K562 (cell line): ENCODE data around the gene PCNX3. TPM values are rescaled to one million over a fixed set of nuclear protein-coding genes. Genes with fewer than 3 reads are reported as not detected.
A peak's percentile ranks its signal among the peaks of the same experiment; 100 is the strongest.

ENCODE experiments used
- ARNT ChIP-seq, 2 experiments: fragments of 450-650 bp; IDR thresholded peaks; 2 replicates each; pipeline ENCODE4 v1.6.1; 2016; ENCODE audit warnings: mild to moderate bottlenecking in 1 of 2
- C11orf30 ChIP-seq: fragments of 450-650 bp; IDR thresholded peaks from 2 replicates; pipeline ENCODE4 v1.6.1; 2016; ENCODE audit warnings: low read depth, mild to moderate bottlenecking
- CTCF ChIP-seq, 3 experiments: IDR thresholded peaks in 2 of 3; conservative IDR thresholded peaks in 1 of 3; 2 replicates each; pipeline ENCODE4 v1.5.1; 2011 to 2012; ENCODE audit warnings: low read length in 3 of 3, mild to moderate bottlenecking in 3 of 3, control low read depth in 2 of 3, improper control_type of control experiment in 1 of 3, inconsistent platforms in 1 of 3, low read depth in 1 of 3, mixed read lengths in 1 of 3, moderate library complexity in 1 of 3; ENCODE audit not compliant: insufficient read depth in 2 of 3
- ESRRB ChIP-seq: fragments of 250-450 bp; sonication (Bioruptor Pico); IDR thresholded peaks from 2 replicates; pipeline ENCODE4 v1.5.0; 2020; ENCODE audit warnings: mild to moderate bottlenecking, moderate library complexity, borderline replicate concordance
- HLTF ChIP-seq: fragments of 450-650 bp; IDR thresholded peaks from 2 replicates; pipeline ENCODE4 v1.6.1; 2016
- HOXB6 ChIP-seq: fragments of 250-450 bp; sonication (Bioruptor Pico); IDR thresholded peaks from 2 replicates; pipeline ENCODE4 v1.5.1; 2022; ENCODE audit warnings: mild to moderate bottlenecking, borderline replicate concordance
- IRF1 ChIP-seq: sonication (generic); formaldehyde crosslinking; IDR thresholded peaks from 2 replicates; pipeline ENCODE4 v1.8.0; 2022; ENCODE audit warnings: missing genetic modification reagents, mild to moderate bottlenecking, borderline replicate concordance
- KDM4B ChIP-seq, 2 experiments: fragments of 450-650 bp in 1 of 2; sonication (generic) in 1 of 2; IDR thresholded peaks; 2 replicates each; pipeline ENCODE4 v1.6.1; 2016 to 2017; ENCODE audit warnings: borderline replicate concordance in 2 of 2, antibody characterized with exemption in 1 of 2, low read depth in 1 of 2, mild to moderate bottlenecking in 1 of 2
- MAFK ChIP-seq: IDR thresholded peaks from 2 replicates; pipeline ENCODE4 v1.6.1; 2011; ENCODE audit warnings: low read length, improper control_type of control experiment
- MBD1 ChIP-seq: fragments of 250-450 bp; sonication (Bioruptor Pico); IDR thresholded peaks from 2 replicates; pipeline ENCODE4 v1.8.0; 2022; ENCODE audit warnings: inconsistent platforms
- NFE2L1 ChIP-seq: fragments of 450-650 bp; IDR thresholded peaks from 2 replicates; pipeline ENCODE4 v1.6.1; 2016; ENCODE audit warnings: missing genetic modification characterization, low read depth, mild to moderate bottlenecking, missing compliant biosample characterization, moderate library complexity, borderline replicate concordance
- PATZ1 ChIP-seq: fragments of 250-450 bp; sonication (Bioruptor Pico); IDR thresholded peaks from 2 replicates; pipeline ENCODE4 v1.5.0; 2020; ENCODE audit warnings: mild to moderate bottlenecking, borderline replicate concordance
- RAD51 ChIP-seq: fragments of 450-650 bp; IDR thresholded peaks from 2 replicates; pipeline ENCODE4 v1.7.1; 2016; ENCODE audit warnings: low read depth, mild to moderate bottlenecking, borderline replicate concordance
- SAFB ChIP-seq: fragments of 200-400 bp; formaldehyde crosslinking; IDR thresholded peaks from 2 replicates; pipeline ENCODE4 v1.6.1; 2017; ENCODE audit warnings: low read depth, low read length, borderline replicate concordance
- SPI1 ChIP-seq: IDR thresholded peaks from 2 replicates; pipeline ENCODE4 v1.6.1; 2011; ENCODE audit warnings: low read depth, low read length, control low read depth, borderline replicate concordance
- SRSF1 ChIP-seq: fragments of 200-400 bp; formaldehyde crosslinking; IDR thresholded peaks from 2 replicates; pipeline ENCODE4 v1.6.1; 2017; ENCODE audit warnings: mild to moderate bottlenecking, low read depth, low read length, moderate library complexity
- STAT5A ChIP-seq: IDR thresholded peaks from 2 replicates; pipeline ENCODE4 v1.6.1; 2012; ENCODE audit warnings: low read length, inconsistent platforms, borderline replicate concordance
- ZNF146 ChIP-seq: IDR thresholded peaks from one replicate; pipeline ENCODE4 v1.6.1; 2018; ENCODE audit warnings: missing compliant biosample characterization; ENCODE audit not compliant: unreplicated experiment
- ZSCAN32 ChIP-seq: fragments of 450-650 bp; formaldehyde crosslinking; IDR thresholded peaks from 2 replicates; pipeline ENCODE4 v1.4.0; 2020; ENCODE audit warnings: mild to moderate bottlenecking, moderate library complexity
- polyA plus RNA-seq, 8 experiments: library from polyadenylated mRNA; depleted of rRNA in 4 of 8; stranded (reverse) in 5 of 8; unstranded in 3 of 8; fragments of >200 nt; fragmentation: Nextera tagmentation in 2 of 8; fragmentation: Illumina TruSeq in 1 of 8; extraction: Ambion mirVana in 2 of 8; extraction: Trizol in 1 of 8; gene quantifications; 2 replicates each; pipeline versions ENCODE4 v1.2.1 to v1.2.3, GENCODE V29; 2011 to 2014; ENCODE audit warnings: inconsistent platforms in 1 of 8, missing spikeins in 1 of 8
- total RNA-seq, 7 experiments: library from RNA; depleted of rRNA in 6 of 7; stranded (reverse); fragments of >200 nt in 6 of 7; fragmentation: Illumina TruSeq in 2 of 7; extraction: Trizol in 2 of 7; gene quantifications; 2 replicates each; pipeline versions ENCODE4 v1.2.1 to v1.2.3, GENCODE V29; 2011 to 2021; ENCODE audit warnings: low replicate concordance in 1 of 7
- TF ChIP-seq, protein P1 (sequence below), 2 experiments: IDR thresholded peaks; 2 replicates each; pipeline ENCODE4 v1.6.1; 2011; ENCODE audit warnings: borderline replicate concordance in 1 of 2, control low read depth in 1 of 2, low read depth in 1 of 2, low read length in 1 of 2, mild to moderate bottlenecking in 1 of 2, mixed read lengths in 1 of 2, moderate library complexity in 1 of 2; ENCODE audit not compliant: insufficient read depth in 1 of 2, insufficient read length in 1 of 2, poor library complexity in 1 of 2, severe bottlenecking in 1 of 2; ENCODE audit errors: extremely low read depth in 1 of 2

PCNX3 gene
- total and polyA plus RNA-seq, 9 of the 15 experiments (the other 6 are each of a cell fraction or from before 2014, with no cell fraction given): 0.11 to 47.8 (median 12.8) TPM

GRCh38 chr11:65615229-65615949 is at the start of gene PCNX3 (continued):
- TF ChIP-seq CTCF (IDR thresholded peaks at IDR 0.05 in 2 of 3, conservative IDR thresholded peaks at IDR 0.05 in 1 of 3; ENCODE audit: insufficient read depth in 2 of 3, low read depth in 1 of 3, low read length in 3 of 3) (no peak), HLTF (no peak), HOXB6 (CRISPR knock-in tag) (no peak), ZNF146 (no peak), IRF1 (CRISPR knock-in tag) (no peak), MAFK (no peak), SAFB (no peak), ZSCAN32 (CRISPR knock-in tag) (no peak), C11orf30 (peak; percentile 86), RAD51 (peak; percentile 51; the same call in 1 of the 2 replicates), SPI1 (no peak), KDM4B (IDR thresholded peaks at IDR 0.05; ENCODE audit: borderline replicate concordance in 2 of 2, low read depth in 1 of 2) (peak in 1 of 2 experiments; percentile 46; a peak in 1 of 4 replicates), MBD1 (CRISPR knock-in tag) (no peak), SRSF1 (no peak), ESRRB (CRISPR knock-in tag) (no peak), STAT5A (no peak), PATZ1 (CRISPR knock-in tag) (no peak), ARNT (IDR thresholded peaks at IDR 0.05) (no peak; a peak in 1 of 4 replicates), NFE2L1 (no peak)
- TF ChIP-seq, protein P1, sequence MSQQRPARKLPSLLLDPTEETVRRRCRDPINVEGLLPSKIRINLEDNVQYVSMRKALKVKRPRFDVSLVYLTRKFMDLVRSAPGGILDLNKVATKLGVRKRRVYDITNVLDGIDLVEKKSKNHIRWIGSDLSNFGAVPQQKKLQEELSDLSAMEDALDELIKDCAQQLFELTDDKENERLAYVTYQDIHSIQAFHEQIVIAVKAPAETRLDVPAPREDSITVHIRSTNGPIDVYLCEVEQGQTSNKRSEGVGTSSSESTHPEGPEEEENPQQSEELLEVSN (IDR thresholded peaks at IDR 0.05; ENCODE audit: borderline replicate concordance in 1 of 2, extremely low read depth in 1 of 2, insufficient read depth in 1 of 2, insufficient read length in 1 of 2, low read depth in 1 of 2, low read length in 1 of 2, poor library complexity in 1 of 2, severe bottlenecking in 1 of 2): no peak
